Left lobe of liver (tissue), 2 donors: Measurements from ENCODE around the gene TMEM235. TPM values are rescaled to one million over a fixed set of nuclear protein-coding genes. Genes with fewer than 3 reads are reported as not detected.

ENCODE experiments used
- ATAC-seq: fragments of 200-7000 bp; cut with Tn5 transposase; one replicate; pipeline ENCODE4 v1.9.1; 2020; ENCODE audit warnings: mild to moderate bottlenecking, moderate library complexity
- DNase-seq: peaks from one replicate; pipeline ENCODE4 v3.0.0-alpha.2; 2020; ENCODE audit warnings: low spot score
- total RNA-seq: library from RNA; stranded (reverse); gene quantifications from one replicate; pipeline ENCODE4 v1.2.1, GENCODE V29; 2021
- donor health status: DM: no; HTN: no; CAD: no; lungs with moderate emphysema.
- donor health status: DM: no; HTN: yes; CAD: no.

Gene TMEM235
- total RNA-seq, 1 donor from 2014 or later: not detected

DNA sequence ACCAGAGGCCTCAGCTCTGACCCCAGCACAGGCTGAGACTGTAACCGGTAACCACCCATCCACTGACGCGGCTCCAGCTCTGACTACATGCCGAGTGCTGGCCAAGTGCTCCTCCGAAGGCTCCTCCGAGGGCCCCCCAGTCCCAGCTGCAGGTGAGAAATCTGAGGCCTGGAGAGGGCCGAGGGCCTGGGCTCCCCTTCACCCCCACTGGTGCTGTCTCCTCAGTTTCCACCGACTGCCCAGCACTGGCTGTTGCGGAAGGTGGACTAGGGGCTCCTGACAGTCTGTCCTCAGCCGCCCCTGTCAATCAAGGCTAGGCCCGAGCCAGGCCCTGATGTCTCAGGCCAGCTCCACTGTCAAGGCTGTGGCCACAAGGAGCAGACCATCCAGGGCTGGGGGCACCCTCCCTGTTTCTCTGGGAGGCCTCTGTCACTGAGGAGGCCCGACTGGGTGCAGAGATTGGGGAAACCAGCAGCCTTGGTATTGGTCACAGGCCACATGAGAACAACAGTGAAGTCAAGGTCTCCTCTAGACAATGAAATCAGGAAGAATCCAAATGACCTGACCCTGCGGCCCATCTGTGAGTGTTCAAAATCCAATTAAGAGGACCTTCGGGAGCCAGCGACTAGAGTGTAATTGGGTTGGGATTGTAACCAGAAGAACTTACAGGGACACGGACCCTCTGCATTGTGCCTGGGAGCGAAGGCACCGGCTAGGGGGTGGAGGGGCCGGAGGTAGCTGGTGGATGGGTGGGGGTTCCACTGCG lies 5.1 kb downstream of the TMEM235 start:
- DNase-seq (no peak), ATAC-seq (no peak)

DNA sequence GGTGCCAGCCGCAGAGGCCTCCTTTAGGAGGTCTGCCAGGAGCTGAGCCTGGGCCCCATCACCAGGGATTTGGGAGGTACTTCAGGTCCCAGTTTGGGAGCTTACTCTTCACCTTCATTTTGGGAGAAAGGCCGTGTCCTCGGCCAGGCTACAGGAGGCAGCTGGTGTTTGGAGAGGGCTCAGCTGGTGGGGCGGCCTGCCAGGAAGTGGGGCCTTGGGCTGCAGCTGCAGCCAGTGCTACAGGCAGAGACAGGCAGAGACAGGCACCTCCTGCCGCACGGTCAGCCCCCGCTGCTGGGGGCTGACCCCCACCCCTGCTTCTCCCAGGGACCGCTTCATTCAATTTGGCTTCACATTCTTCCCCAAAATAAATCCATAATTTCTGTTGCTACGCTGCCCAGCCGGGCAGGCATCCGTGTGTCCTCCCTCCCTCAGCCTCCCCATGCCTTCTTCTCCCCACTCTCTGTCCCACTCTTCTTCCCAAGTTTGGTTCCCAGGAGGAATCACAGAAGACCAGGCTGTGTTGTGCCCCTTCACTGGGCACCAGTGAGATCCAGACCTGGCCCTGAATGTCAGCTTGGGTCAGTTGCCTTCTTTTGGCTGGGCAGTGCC lies 6.1 kb downstream of the TMEM235 start:
- no peak for ATAC-seq
- no peak for DNase-seq

DNA sequence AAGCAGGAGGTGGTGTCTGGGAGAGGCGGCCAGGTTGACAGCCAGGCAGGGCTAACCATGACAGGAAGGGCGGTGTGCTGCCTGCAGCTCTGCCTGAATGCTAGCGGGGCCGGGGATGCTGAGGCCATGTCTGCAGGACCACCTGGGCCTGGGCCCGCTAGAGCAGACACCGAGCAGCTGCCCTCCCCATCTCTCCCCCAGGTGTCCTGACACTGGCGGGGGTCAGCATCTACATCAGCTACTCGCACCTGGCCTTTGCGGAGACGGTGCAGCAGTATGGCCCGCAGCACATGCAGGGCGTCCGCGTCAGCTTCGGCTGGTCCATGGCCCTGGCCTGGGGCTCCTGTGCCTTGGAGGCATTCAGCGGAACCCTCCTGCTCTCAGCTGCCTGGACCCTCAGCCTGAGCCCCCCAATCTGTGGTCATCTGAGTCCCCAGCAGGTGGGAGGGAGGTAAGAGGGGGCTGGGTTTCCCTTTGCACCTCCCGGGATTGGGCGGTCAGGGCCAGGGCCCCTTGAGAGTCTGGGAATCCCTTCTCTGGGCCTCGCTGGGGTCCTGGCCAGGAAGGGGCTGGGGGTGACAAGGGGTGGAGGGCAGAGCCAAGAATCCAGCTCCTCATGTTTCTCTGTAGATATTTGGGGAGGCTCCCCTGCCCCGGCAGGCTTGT lies 7.5 kb downstream of the TMEM235 start:
- DNase-seq (no peak), ATAC-seq (no peak)

GRCh38 chr17:78239489-78239931 lies 8.1 kb downstream of the TMEM235 start:
- no peak for DNase-seq
- ATAC-seq: no peak

- ATAC-seq (no peak), DNase-seq (no peak)
Measured at GRCh38 chr17:78240012-78240655, 8.7 kb downstream of the TMEM235 start.

DNA sequence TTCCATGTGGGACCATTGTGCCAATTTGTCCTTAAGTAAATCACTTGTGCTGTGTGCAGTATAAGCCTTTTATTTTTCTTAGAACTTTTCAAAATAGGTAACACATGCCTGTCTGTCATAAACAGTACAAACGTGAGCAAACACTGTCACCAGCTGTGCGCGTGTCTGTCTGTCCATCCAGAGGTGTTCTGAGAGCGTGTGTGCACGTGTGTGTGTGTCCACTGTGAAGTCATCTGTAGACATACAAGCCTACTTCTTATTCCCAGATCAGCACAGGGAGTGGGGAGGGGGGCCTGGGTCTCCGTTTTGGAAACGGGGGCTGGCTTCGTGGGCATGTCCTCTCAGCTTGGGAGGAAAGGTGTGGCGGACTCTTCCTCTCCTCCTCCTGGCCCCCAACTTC lies 9.4 kb downstream of the TMEM235 start:
- DNase-seq: no peak
- ATAC-seq: no peak

GRCh38 chr17:78241277-78242023 lies 10.0 kb downstream of the TMEM235 start:
- DNase-seq (no peak), ATAC-seq (peak; percentile 19)

GRCh38 chr17:78242024-78242742 lies 10.8 kb downstream of the TMEM235 start:
- peak; percentile 23 for ATAC-seq
- DNase-seq: no peak

GRCh38 chr17:78247304-78247703 lies 15.9 kb downstream of the TMEM235 start:
- DNase-seq (no peak), ATAC-seq (no peak)

- peak; percentile 37 for ATAC-seq
- DNase-seq: no peak
Measured at GRCh38 chr17:78248051-78248914, 16.9 kb downstream of the TMEM235 start.

- ATAC-seq (no peak), DNase-seq (no peak)
Measured at GRCh38 chr17:78249074-78249817, 17.8 kb downstream of the TMEM235 start.

GRCh38 chr17:78249818-78250806 lies 18.7 kb downstream of the TMEM235 start:
- no peak for ATAC-seq
- no peak for DNase-seq

DNA sequence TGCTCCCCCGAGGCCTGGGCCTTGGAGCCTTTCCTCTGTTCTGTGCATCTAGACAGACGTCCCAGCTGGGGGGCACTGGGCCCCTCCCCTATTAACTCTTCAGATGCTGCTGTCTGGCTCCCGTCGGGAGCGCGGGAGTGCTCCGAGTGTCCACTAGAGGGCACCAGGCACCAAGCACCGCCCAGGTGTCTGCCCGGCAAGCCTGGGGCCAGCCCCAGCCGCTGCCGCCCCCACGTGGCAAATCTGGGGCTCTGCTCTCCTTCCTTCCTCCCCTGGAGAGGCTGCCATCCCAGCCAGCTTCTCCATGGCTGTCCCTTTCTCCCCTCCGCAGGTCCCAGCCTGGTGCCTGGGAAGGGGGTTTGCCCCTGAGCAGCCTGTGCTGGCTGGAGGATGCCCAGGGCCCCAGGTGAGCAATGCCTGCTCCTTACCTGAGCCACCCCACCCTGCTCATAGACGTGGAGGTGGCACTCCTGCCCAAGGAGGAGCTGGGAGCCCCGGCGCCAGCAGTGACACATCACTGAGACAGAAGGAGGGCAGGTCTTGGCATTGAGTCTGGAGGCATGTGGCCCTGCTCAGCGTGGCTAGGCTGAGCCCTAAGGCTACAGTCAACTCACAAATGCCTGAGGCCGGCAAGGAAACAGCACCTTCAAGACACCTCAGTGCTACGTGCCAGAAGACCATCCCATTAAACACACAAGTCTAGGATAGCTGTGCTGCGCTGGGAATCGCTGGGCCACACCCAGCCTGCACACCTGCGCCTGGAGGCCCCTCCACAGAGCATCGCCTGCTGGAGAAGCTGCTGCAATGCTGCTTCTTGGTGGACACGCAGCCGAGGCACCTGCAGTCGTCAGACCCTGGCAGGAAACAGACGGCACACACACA lies 19.7 kb downstream of the TMEM235 start:
- ATAC-seq: peak; percentile 92

DNA sequence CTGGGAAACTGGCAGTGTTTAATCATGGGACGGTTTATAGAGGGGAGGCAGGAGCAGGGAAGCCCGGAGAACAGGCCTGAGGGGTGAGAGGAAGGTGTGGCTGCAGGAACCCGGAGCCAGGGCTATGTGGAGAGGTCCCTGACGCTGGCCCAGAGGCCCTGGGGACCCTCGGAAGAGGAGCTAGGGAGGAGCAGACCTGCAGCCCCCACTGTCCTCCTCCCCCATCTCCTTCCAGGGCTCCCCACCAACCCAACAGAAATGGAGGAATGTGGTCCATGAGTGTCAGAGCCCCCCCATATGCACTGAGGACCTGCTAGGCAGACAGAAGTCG lies 20.3 kb downstream of the TMEM235 start:
- no peak for DNase-seq
- ATAC-seq: no peak

More for the DNA sequence above, 19.7 kb downstream of the TMEM235 start:
- DNase-seq: peak; percentile 85

DNA sequence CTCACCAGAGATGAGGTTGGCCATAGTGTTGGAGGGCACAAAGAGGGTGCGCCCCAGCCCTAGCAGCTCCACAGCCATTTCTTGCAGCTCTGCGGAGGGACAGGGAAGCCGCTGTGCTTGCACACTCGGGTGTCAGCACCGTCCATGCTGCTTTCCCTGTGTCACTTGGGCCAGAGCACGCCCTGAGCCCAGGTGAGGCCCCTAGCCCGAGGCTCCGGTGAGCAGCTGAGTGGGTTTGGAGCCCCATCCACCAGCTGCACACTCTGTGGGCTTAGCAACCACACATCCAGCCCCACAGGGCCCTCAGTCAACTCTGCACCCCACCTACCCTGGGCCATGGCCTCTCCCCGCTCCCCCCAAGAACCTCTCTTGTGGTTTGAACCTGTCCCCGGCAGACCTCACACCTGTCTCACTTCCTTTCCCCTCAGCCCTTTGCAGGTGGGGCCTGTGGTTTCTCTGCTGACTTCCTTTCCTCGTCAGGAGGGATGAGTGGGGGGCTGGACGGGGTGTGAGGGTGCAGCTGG lies 20.7 kb downstream of the TMEM235 start:
- no peak for ATAC-seq
- DNase-seq: no peak
